HG02981 (cell line): ENCODE results near the gene RGS12.

Source experiments
- ATAC-seq: cut with Tn5 transposase; IDR thresholded peaks from one replicate; pipeline ENCODE4 v1.9.1; 2021; ENCODE audit warnings: mild to moderate bottlenecking, moderate library complexity; ENCODE audit not compliant: unreplicated experiment

RGS12 gene

DNA sequence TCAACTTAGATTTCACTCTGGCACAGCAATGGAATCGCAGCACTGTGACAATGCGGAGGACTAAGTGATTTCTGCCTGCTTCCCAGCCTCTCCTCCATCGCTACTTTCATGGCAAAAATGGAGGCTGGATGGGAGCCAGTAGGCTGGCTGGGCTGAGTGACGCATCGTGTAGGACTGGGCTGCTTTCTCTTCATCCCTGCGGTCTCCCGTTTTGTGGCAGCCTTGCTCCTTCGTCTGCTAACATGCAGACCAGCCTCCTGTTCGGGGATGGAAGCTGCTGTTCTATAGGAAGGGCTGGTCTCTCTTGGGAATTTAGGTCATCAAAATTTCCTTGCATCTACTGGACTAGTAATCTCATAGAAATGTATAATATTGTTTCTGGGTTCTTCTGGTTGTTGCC is 15.8 kb upstream of the RGS12 start:
- no peak for ATAC-seq

DNA sequence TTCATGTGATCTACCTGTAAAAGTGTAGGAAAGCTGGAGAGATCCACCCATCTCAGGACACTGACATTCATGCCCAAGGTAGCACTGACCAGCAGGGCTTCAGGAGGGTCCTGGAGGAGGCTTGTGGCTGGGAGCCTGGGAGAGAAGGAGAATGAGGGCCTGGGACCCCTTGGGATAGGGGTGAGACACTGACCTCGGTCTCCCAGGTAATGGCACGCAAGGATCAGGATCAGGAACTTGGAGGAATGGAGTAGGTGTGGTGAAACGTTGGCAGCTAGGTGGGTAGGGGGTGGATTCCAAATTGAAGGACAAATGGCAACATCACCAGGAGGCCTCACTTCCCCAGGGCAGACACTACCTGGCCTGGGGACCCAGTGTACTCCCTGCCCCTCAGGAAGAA is 12.4 kb upstream of the RGS12 start:
- ATAC-seq = no peak

DNA sequence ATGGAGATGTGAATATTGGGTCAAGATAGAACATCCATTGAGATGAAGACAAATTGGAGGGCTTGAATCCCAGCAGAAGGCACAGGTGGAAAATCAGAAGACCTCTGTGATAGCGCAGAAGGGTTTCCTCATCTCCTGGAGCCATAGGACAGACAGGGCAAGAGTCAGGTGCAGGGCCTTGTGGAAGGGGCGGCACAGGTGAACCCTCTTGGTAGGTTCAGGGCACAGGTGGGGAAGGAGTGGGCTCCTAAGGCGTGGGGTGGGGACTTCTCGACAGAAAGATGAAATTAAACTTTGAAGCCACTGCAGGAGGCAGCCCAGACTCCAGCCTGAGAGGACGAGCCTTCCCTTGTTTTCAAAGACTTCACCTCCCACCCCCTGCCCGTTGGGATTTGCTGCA is 9.3 kb upstream of the RGS12 start:
- ATAC-seq = no peak

GRCh38 chr4:3283916-3284315 is 8.9 kb upstream of the RGS12 start:
- no peak for ATAC-seq

- no peak for ATAC-seq
These were observed 7.9 kb upstream of the RGS12 start for GRCh38 chr4:3284734-3285557.

DNA sequence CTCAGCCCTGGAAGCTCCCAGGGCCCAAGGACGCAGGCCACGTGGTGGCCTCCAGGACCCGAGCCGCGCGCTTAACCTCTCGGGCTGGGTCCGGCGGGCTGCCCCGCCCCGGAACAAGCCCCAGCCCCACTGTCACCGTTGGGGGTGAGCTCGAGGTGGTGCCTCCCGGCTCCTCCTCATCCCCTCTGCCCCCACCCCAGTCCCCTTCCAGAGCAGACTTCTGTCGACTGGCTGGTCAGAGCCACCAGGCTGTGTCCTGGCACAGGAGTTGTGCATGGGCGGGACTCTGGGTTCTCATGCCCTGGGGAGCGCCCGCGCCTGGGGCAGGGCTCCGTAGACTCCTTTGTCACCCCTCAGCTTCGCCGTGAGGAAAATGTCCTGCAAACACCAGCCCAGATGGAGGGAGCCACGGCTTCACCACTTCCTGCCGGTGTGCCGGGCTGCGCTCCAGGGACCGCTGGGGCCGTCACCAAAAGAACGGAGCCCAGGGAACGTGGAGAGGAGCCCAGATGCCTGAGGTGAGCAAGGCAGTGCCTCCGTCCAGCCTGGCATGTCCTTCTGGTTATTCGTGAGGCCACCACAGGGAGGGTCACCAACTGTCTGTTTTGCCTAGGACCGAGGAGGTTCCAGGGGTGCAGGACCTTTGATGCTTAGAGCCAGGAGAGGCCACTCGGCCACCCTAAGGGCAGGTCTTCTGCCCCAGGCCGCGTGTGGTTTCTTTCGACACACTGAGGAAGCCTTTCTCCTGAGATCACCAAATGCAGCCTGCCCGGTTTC is 7.1 kb upstream of the RGS12 start:
- ATAC-seq = peak; percentile 91

GRCh38 chr4:3286335-3287175 is 6.3 kb upstream of the RGS12 start:
- no peak for ATAC-seq

GRCh38 chr4:3287271-3287971 is 5.4 kb upstream of the RGS12 start:
- ATAC-seq = no peak

DNA sequence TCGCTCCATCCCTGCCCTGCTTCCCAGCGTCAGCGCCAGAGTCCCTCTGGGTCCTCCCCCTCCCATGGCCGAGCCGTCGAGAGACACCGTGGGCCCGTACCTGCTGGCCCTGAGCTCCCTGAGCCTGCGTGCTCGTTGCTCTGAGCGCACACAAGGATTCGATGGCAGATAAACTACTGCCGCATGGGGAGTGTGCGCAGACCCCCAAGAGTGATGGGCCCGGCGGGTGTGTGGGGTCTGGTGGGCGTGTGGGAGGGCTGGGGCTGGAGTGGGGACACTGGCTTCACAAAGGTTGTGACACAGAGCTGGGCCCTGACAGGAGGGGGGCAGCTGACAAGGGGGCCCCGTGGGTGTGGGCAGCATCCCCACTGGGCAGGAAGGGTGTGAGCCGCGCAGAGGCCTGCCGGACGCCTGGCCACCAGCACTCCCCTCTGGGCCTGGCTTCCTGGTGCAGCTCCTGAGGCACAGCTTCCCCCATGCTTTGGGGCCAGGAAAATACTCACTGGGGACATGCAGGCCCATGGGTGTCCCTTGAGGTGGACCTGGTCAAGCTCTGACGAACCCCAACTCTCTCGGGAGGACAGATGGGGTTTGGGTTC is 4.8 kb upstream of the RGS12 start:
- ATAC-seq = no peak

DNA sequence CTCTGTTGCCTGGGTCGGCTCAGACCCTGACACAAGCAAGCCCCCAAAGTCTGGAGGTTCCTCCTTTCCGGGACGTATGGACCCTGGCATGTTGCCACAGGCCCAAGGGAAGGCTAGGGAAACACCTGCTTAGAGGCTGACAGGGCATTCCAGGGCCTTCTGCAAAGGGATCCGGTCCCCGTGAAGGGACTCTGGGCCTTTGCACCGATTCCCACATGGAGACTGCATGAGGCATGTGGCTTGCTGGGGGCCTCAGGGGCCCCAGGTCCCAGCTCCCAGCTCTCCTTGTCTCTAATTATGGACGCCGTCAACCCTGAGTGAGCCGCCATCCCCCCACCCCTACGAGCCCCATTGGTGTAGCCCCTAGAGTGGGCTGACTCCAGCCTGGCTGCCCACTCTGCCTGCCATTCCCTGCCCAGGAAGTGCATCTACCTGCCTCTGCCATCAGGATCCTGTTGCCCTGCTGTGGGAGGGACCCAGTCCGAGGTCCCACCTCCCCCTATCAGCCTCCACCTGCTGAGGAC is 4.2 kb upstream of the RGS12 start:
- no peak for ATAC-seq

GRCh38 chr4:3290476-3290875 is 2.3 kb upstream of the RGS12 start:
- no peak for ATAC-seq

DNA sequence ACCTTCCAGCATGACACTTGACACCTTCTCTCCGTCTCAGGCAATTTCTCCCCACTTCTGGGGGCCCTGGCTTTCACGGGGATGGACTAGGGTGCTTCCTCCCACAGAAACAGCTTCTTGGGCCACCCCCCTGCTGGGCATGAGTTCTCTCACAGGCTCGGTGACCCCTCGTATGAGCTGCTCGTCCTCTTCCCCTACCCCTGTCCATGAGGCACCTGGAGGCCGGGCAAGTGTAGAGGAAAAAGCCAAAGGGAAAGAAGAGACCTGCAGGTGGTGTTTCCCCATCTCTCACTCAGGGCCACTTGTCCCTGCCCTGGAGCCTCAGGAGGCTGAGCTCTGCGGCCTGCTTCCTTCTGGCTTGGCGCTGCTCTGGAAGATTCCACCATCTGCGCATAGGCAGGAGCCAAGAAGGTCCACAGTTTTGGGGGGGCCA is 1.9 kb upstream of the RGS12 start:
- ATAC-seq = no peak

GRCh38 chr4:3291411-3291968 is 1.3 kb upstream of the RGS12 start:
- ATAC-seq = no peak

GRCh38 chr4:3291969-3292570 is 751 bp upstream of the RGS12 start:
- peak; percentile 18 for ATAC-seq

- ATAC-seq = no peak
These were observed 875 bp downstream of the RGS12 start for GRCh38 chr4:3293401-3294391.

GRCh38 chr4:3294401-3295241 is 1.8 kb downstream of the RGS12 start:
- ATAC-seq = no peak
